Neural crest cell (in vitro differentiated cells): ENCODE measurements around the gene FRAS1. TPM values are rescaled to one million over a fixed set of nuclear protein-coding genes. Genes with fewer than 3 reads are reported as not detected.

ENCODE experiments used
- DNase-seq: peaks from one replicate; pipeline ENCODE4 v3.0.0; 2021; ENCODE audit warnings: low read depth, mixed read lengths, low spot score
- H3K27ac Mint-ChIP-seq: one replicate; pipeline ENCODE4 v1.8.0; 2021; ENCODE audit warnings: mild to moderate bottlenecking, mixed read lengths; ENCODE audit not compliant: unreplicated experiment
- H3K27me3 Mint-ChIP-seq: 2 replicates; pipeline ENCODE4 v1.8.0; 2021; ENCODE audit warnings: low read depth, mild to moderate bottlenecking, mixed read lengths
- H3K36me3 Mint-ChIP-seq: 2 replicates; pipeline ENCODE4 v1.8.0; 2021; ENCODE audit warnings: low read depth, mild to moderate bottlenecking, mixed read lengths
- H3K4me1 Mint-ChIP-seq: 2 replicates; pipeline ENCODE4 v1.8.0; 2021; ENCODE audit warnings: mixed read lengths
- H3K4me3 Mint-ChIP-seq: one replicate; pipeline ENCODE4 v1.8.0; 2021; ENCODE audit warnings: mild to moderate bottlenecking, mixed read lengths
- H3K9me3 Mint-ChIP-seq: 2 replicates; pipeline ENCODE4 v1.8.0; 2021; ENCODE audit warnings: mixed read lengths
- CTCF ChIP-seq: fragments of 200-600 bp; sonication (generic); conservative IDR thresholded peaks from 2 replicates; pipeline ENCODE4 v1.5.0; 2021; ENCODE audit warnings: antibody characterized with exemption, mild to moderate bottlenecking
- total RNA-seq: library from RNA; stranded (reverse); gene quantifications from 2 replicates; pipeline ENCODE4 v1.2.1, GENCODE V29; 2021

The FRAS1 gene
- total RNA-seq, 1 donor from 2014 or later: 8.4 TPM

- H3K36me3 Mint-ChIP-seq: no peaks in the 10 kb centered on the region
- no peaks in the 10 kb centered on the region for H3K27me3 Mint-ChIP-seq
- no peak overlapping the region for H3K4me3 Mint-ChIP-seq
- no peak for DNase-seq
- H3K9me3 Mint-ChIP-seq: peaks cover 4% of the 10 kb centered on the region
- no peak overlapping the region for H3K27ac Mint-ChIP-seq
- TF ChIP-seq CTCF: no peak
- peaks cover 14% of the 10 kb centered on the region for H3K4me1 Mint-ChIP-seq
Measured at GRCh38 chr4:78069859-78070258, 12.7 kb downstream of the FRAS1 start.

DNA sequence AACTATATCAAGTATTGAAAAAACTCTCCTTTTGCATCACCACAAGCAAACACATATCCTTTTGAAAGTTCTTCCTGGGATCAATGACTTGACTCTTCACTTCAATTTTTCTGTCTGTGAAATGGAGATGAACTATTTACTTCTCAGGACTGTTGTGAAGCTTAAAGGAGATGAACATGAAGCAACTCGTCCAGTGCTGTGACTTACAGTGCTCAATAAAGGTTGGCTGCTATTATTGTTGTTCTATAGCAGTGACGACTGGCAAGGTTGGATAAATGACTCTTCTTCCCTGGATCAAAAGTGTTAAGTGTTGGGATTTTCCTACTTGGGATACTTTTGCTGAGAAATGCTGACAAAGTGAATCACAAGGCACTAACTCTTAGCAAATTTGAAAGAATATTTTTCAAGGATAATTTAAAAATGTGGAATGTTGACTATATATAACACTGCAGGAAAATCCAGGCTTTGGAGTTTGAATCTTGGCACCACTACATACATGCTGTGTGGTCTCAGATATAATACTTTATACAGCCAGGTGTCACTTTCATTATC lies 13.7 kb downstream of the FRAS1 start:
- Mint-ChIP-seq H3K4me3 (no peak overlapping the region), H3K36me3 (no peaks in the 10 kb centered on the region), H3K27ac (no peak overlapping the region), H3K9me3 (peaks cover 4% of the 10 kb centered on the region), H3K4me1 (peaks cover 22% of the 10 kb centered on the region), H3K27me3 (no peaks in the 10 kb centered on the region)
- no peak for DNase-seq
- no peak for TF ChIP-seq CTCF

- H3K9me3 Mint-ChIP-seq: no peaks in the 10 kb centered on the region
- H3K36me3 Mint-ChIP-seq: no peaks in the 10 kb centered on the region
- H3K4me3 Mint-ChIP-seq: no peak overlapping the region
- no peak for DNase-seq
- H3K27me3 Mint-ChIP-seq: no peaks in the 10 kb centered on the region
- H3K4me1 Mint-ChIP-seq: peaks cover 27% of the 10 kb centered on the region
- no peak for TF ChIP-seq CTCF
- peak overlapping the region; percentile 21 for H3K27ac Mint-ChIP-seq
Measured at GRCh38 chr4:78074759-78075158, 17.6 kb downstream of the FRAS1 start.

DNA sequence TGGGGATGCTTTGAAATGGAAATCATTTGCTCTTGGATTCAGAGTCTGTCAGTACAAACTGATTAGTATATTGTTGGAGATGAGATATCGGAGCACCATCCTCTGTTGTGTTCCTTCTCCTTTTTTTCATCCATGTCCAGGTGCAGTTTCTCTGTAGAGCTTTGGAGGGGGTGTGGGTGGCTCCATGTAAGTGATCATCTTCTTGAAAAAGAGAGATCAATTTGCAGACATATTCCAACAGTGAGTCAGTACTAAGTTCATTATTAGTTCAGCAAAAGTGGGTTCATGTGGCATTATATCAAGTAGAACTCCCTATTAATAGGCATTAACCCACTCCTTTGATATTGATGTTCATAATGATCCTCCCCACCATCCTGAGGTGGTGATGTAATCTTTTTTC lies 18.9 kb downstream of the FRAS1 start:
- DNase-seq: no peak
- Mint-ChIP-seq H3K4me1 (peaks cover 27% of the 10 kb centered on the region), H3K27ac (no peak overlapping the region), H3K4me3 (no peak overlapping the region), H3K36me3 (no peaks in the 10 kb centered on the region), H3K27me3 (no peaks in the 10 kb centered on the region), H3K9me3 (no peaks in the 10 kb centered on the region)
- no peak for TF ChIP-seq CTCF

DNA sequence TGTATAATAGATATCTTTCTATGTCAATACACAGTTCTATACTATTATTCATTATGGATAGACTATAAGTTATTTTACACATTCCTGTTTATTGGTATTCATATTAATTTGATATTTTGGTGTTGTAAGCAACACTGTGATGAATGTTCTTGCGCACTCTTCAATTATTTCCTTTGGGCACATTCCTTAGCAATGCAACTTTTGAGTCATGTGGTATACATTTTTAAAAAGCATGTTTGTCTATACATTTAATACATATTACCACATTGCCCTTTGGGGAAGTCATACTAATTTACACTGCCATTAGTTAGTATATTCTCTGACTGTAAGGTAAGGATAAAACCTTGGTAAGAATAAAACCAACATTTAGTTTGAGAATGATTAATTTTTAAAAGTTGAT lies 21.0 kb downstream of the FRAS1 start:
- no peaks in the 10 kb centered on the region for H3K27me3 Mint-ChIP-seq
- TF ChIP-seq CTCF: no peak
- no peak overlapping the region for H3K4me3 Mint-ChIP-seq
- no peaks in the 10 kb centered on the region for H3K36me3 Mint-ChIP-seq
- H3K27ac Mint-ChIP-seq: no peak overlapping the region
- H3K9me3 Mint-ChIP-seq: no peaks in the 10 kb centered on the region
- no peak for DNase-seq
- peaks cover 27% of the 10 kb centered on the region for H3K4me1 Mint-ChIP-seq
